Sigmoid colon (tissue), 7 donors: ENCODE data around the gene CFP. TPM values are rescaled to one million over a fixed set of nuclear protein-coding genes. Genes with fewer than 3 reads are reported as not detected.

Experiments
- DNase-seq: peaks from one replicate; pipeline ENCODE4 v3.0.0-alpha.2; 2019
- H3K27ac ChIP-seq, 4 donors: fragments of 200-600 bp; sonication (generic); one replicate each; pipeline ENCODE4 v1.5.1; 2016 to 2019; ENCODE audit warnings: mild to moderate bottlenecking in 1 of 4
- H3K27me3 ChIP-seq, 3 donors: fragments of 200-600 bp; sonication (generic); one replicate each; pipeline ENCODE4 v1.5.1; 2019; ENCODE audit warnings: mild to moderate bottlenecking in 1 of 3
- H3K36me3 ChIP-seq, 4 donors: fragments of 200-600 bp; sonication (generic); one replicate each; pipeline ENCODE4 v1.5.1; 2016 to 2019
- H3K4me1 ChIP-seq, 4 donors: fragments of 200-600 bp; sonication (generic); one replicate each; pipeline ENCODE4 v1.5.1; 2017 to 2019
- H3K4me3 ChIP-seq, 4 donors: fragments of 200-600 bp; sonication (generic); one replicate each; pipeline ENCODE4 v1.5.1; 2017 to 2019; ENCODE audit warnings: mild to moderate bottlenecking in 2 of 4, moderate library complexity in 1 of 4
- H3K9me3 ChIP-seq, 4 donors: fragments of 200-600 bp in 3 of 4; sonication (generic) in 3 of 4; one replicate each; pipeline versions ENCODE4 v1.5.1 to v1.6.1; 2013 to 2019
- EP300 ChIP-seq, 4 donors: sonication (generic); formaldehyde crosslinking; IDR thresholded peaks; one replicate each; pipeline ENCODE4 v1.6.1; 2017; ENCODE audit warnings: antibody characterized with exemption in 4 of 4
- POLR2A ChIP-seq, 2 donors: fragments of 450-650 bp; IDR thresholded peaks; one replicate each; pipeline ENCODE4 v1.6.1; 2016; ENCODE audit warnings: antibody characterized with exemption in 2 of 2, mild to moderate bottlenecking in 2 of 2, moderate library complexity in 2 of 2
- POLR2AphosphoS5 ChIP-seq, 4 donors: sonication (generic); formaldehyde crosslinking; IDR thresholded peaks; one replicate each; pipeline ENCODE4 v1.6.1; 2017; ENCODE audit warnings: antibody characterized with exemption in 4 of 4
- WGBS, 2 donors: extraction: QIAGEN DNeasy Blood & Tissue Kit; methylation state at CpG; one replicate each; pipeline ENCODE4 v1.1.7; 2013; 5-methylcytosine and 5-hydroxymethylcytosine counted together
- intact Hi-C: fragments of 100-400 bp; cut with DNase I; formaldehyde crosslinking; loops from one replicate; pipeline ENCODE4 v1.15.1; 2023
- polyA plus RNA-seq, 3 donors: library from polyadenylated mRNA; stranded (reverse); fragments of 200-250 nt; gene quantifications; one replicate each; pipeline ENCODE4 v1.2.3, GENCODE V29; 2013
- total RNA-seq, 4 donors: library from RNA; depleted of rRNA; stranded (reverse); fragments of >200 nt; gene quantifications; one replicate each; pipeline ENCODE4 v1.1.0, GENCODE V29; 2016
- TF ChIP-seq, protein P1 (sequence below), 4 experiments: fragments of 450-650 bp in 3 of 4; fragments of 200-600 bp in 1 of 4; IDR thresholded peaks; one replicate each; pipeline ENCODE4 v1.5.1; 2016 to 2019; ENCODE audit warnings: antibody characterized with exemption in 4 of 4, mild to moderate bottlenecking in 3 of 4, moderate library complexity in 2 of 4
- donor health status: healthy with polysubstance abuse.
- donor health status: Bipolar disorder and iron deficiency.
- donor health status: healthy.

Gene CFP
- total and polyA plus RNA-seq, 7 donors, result 3.0 to 14.3 (median 7.0) TPM

DNA sequence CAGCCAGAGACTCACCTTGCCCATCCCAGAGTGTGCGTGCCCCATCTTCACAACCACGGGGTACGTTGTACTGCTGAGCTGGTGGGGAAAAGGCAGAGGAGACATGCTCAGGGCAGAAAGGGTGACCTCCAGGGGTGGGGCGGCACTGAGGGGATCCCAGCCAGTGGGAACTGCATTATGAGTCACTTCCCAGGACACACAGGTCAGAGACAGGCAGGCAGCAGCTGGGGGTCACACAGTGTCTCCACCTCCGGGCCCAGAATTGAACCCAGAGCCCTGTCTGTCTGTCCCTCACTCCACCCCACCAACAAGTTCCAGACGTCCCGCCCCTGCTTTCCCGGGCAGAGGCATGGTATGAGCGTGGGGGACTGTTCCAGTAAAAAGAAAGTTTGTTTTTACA, 52.3 kb downstream of the CFP start:
- Histone ChIP-seq H3K4me3 (no peak overlapping the region), H3K27me3 (peaks cover 0 to 3% (median 0%) of the 10 kb centered on the region in 3 donors), H3K9me3 (no peaks in the 10 kb centered on the region), H3K4me1 (peaks cover 0 to 17% (median 7%) of the 10 kb centered on the region in 4 donors), H3K36me3 (no peaks in the 10 kb centered on the region), H3K27ac (no peak overlapping the region)
- DNase-seq, result no peak
- intact Hi-C loops, result no loop called here
- no peak for TF ChIP-seq EP300 (IDR thresholded peaks at IDR 0.05)
- TF ChIP-seq POLR2AphosphoS5 (IDR thresholded peaks at IDR 0.05), result no peak
- no peak for TF ChIP-seq POLR2A (IDR thresholded peaks at IDR 0.05)
- TF ChIP-seq, protein P1, sequence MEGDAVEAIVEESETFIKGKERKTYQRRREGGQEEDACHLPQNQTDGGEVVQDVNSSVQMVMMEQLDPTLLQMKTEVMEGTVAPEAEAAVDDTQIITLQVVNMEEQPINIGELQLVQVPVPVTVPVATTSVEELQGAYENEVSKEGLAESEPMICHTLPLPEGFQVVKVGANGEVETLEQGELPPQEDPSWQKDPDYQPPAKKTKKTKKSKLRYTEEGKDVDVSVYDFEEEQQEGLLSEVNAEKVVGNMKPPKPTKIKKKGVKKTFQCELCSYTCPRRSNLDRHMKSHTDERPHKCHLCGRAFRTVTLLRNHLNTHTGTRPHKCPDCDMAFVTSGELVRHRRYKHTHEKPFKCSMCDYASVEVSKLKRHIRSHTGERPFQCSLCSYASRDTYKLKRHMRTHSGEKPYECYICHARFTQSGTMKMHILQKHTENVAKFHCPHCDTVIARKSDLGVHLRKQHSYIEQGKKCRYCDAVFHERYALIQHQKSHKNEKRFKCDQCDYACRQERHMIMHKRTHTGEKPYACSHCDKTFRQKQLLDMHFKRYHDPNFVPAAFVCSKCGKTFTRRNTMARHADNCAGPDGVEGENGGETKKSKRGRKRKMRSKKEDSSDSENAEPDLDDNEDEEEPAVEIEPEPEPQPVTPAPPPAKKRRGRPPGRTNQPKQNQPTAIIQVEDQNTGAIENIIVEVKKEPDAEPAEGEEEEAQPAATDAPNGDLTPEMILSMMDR (IDR thresholded peaks at IDR 0.05), result no peak
- WGBS, 2 donors, result 61 to 68% methylated on average over 9 of the region's 9 CpGs

DNA sequence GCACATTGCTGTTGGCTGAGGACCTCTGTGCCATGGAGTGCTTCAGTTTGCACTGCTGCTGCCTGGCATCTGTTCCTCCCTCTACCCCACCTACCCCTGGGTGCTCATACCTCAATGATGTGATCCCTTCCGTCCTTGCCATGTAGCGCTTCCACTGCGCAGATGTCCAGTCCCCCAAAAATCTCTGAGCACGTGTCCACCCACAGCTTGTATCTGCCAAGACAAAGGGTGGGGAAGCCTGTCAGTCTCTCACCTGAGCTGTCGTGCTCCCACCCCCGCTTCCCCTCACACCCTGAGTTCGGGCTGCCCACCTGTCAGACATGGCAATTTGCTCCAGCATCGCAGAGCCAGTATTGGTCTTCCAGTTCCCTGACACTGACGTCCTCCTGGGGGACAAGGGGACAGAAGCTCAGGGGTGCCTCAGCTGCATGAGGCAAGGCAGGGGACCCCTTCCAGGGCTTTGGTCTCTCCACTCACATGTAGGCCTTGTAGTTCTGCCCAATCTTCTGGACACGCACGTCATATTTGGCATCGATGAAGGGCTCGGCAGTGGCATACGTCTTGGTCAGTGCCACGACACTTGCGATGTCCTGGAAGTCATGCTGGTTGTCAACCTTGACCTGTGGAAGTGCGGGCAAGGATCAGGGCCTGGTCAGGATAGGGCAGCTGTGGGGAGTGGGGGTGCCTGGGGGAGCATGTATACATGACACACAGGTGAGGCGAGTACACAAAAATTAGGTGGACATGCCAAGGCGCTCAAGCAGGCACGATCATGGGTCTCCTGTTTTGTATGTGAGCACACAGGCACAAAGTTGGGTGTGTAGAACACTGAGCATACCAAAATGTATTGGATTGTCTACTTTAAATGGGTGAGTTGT, 53.5 kb downstream of the CFP start:
- Histone ChIP-seq H3K9me3 (no peaks in the 10 kb centered on the region), H3K27me3 (peaks cover 0 to 3% (median 0%) of the 10 kb centered on the region in 3 donors), H3K36me3 (peaks cover 0 to 3% (median 0%) of the 10 kb centered on the region in 4 donors), H3K27ac (no peak overlapping the region), H3K4me1 (peaks cover 0 to 13% (median 5%) of the 10 kb centered on the region in 4 donors), H3K4me3 (no peak overlapping the region)
- intact Hi-C loops, result no loop called here
- no peak for DNase-seq
- WGBS, 2 donors, result 96% methylated on average over 20 of the region's 20 CpGs
- TF ChIP-seq, protein P1 (IDR thresholded peaks at IDR 0.05), result no peak
- no peak for TF ChIP-seq POLR2A (IDR thresholded peaks at IDR 0.05)
- no peak for TF ChIP-seq POLR2AphosphoS5 (IDR thresholded peaks at IDR 0.05)
- no peak for TF ChIP-seq EP300 (IDR thresholded peaks at IDR 0.05)

DNA sequence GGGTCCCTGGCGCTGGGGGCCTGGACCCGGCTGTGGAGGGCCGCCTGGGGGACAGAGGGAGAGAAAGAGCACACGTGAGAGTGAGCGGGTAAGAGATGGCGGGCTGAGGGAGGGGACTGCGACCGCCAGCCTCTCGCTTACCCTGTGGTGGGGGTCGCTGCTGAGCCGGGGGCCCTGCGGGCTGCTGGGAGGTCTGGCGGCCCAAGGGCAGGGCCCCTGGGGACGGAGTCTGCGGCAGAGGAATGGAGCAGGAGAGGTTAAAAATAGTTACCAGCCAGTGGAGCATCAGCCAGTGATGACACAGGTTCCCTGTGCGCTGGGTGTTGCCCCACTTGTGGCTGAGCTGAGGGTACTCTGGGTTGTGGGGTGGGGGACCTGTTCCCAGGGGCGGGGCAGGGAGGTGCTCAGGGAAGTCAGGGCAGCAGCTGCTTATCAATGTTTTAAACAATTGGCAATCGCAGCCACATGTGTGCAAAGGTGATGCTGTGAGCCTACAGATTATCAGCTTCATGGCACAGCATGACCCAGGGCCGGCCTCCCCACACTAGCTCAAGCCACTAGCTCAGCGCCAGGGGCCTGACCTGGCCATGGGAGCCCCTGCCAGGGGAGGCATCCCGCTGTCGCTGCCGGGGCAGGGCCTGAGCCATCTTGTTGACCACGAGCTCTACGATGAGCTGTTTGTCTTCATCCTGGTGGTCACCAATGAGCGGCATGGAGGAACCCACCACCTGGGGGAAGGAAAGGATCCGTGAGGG, 55.0 kb downstream of the CFP start:
- H3K27ac ChIP-seq, result peak overlapping the region; percentile 14 to 68 (median 50)
- 29 to 38% methylated on average over 27 of the region's 27 CpGs for WGBS, 2 donors
- H3K4me1 ChIP-seq, result peaks cover 0 to 13% (median 5%) of the 10 kb centered on the region in 4 donors
- peaks cover 0 to 3% (median 0%) of the 10 kb centered on the region in 3 donors for H3K27me3 ChIP-seq
- H3K9me3 ChIP-seq, result no peaks in the 10 kb centered on the region
- no peak for DNase-seq
- H3K36me3 ChIP-seq, result peaks cover 0 to 12% (median 3%) of the 10 kb centered on the region in 4 donors
- peak overlapping the region in 3 of 4 donors; percentile 26 to 41 (median 34) for H3K4me3 ChIP-seq
- intact Hi-C loops, result no loop called here
- TF ChIP-seq, protein P1 (IDR thresholded peaks at IDR 0.05), result no peak
- TF ChIP-seq POLR2A (IDR thresholded peaks at IDR 0.05) (no peak), EP300 (IDR thresholded peaks at IDR 0.05) (no peak), POLR2AphosphoS5 (IDR thresholded peaks at IDR 0.05) (no peak)

DNA sequence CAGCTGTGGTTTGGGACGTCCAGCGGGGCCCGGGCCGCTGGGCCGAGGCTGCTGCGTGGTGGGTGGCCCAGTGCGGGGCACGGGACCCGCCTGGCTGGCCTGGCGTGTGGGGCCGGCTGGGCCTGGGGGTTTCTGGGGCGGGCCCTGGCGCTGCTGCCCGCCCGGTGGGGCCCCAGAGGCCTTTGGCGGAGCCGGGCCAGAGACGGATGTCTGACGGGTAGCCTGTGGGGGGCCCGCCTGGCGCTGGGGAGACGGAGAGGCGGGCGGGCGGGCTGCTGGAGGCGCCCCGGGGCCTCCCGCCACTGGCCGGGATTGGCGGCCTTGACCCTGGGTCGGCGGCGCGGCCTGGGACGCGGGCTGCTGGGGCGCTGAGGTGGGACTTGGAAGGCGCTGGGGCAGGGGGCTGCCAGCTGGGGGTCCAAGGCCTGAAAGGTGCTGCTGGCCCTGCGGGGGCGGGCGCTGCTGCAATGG, 55.6 kb downstream of the CFP start:
- Histone ChIP-seq H3K9me3 (no peaks in the 10 kb centered on the region), H3K27me3 (peaks cover 0 to 3% (median 0%) of the 10 kb centered on the region in 3 donors), H3K4me3 (peak overlapping the region in 3 of 4 donors; percentile 26 to 41 (median 34)), H3K36me3 (peaks cover 0 to 18% (median 7%) of the 10 kb centered on the region in 4 donors), H3K27ac (peak overlapping the region; percentile 14 to 68 (median 50)), H3K4me1 (peaks cover 0 to 13% (median 5%) of the 10 kb centered on the region in 4 donors)
- intact Hi-C loops, result no loop called here
- DNase-seq, result no peak
- 1 to 7% methylated on average over 41 of the region's 41 CpGs for WGBS, 2 donors
- TF ChIP-seq EP300 (IDR thresholded peaks at IDR 0.05), result no peak
- TF ChIP-seq, protein P1 (IDR thresholded peaks at IDR 0.05), result no peak
